SK-N-DZ (cell line): ENCODE results near the gene KPNA6.
"Not testable (repeated sequence)": the region's sequence is repeated elsewhere in the genome, so short reads cannot be mapped to it uniquely, and the experiment has no call there.

Experiments used
- DNase-seq: peaks from one replicate; pipeline ENCODE4 v3.0.0-alpha.2; 2015; ENCODE audit warnings: low spot score

Gene KPNA6

DNA sequence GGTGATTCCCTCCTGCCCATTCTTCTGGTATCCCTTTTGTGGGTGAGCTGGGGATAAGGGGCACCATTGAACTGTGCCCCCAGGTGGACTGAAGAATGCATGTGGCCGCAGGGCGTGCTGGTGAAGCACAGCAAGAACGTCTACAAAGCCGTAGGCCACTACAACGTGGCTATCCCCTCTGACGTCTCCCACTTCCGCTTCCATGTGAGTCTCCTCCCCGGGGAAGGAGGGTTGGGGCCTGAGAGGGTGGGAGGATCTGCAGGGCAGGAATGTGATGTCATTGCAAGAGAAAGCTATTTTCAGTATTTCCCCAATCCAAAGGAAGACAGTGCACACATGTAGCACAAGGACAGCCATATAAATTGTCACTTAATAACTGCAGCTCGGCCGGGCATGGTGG is 7.5 kb upstream of the KPNA6 start:
- no peak for DNase-seq

DNA sequence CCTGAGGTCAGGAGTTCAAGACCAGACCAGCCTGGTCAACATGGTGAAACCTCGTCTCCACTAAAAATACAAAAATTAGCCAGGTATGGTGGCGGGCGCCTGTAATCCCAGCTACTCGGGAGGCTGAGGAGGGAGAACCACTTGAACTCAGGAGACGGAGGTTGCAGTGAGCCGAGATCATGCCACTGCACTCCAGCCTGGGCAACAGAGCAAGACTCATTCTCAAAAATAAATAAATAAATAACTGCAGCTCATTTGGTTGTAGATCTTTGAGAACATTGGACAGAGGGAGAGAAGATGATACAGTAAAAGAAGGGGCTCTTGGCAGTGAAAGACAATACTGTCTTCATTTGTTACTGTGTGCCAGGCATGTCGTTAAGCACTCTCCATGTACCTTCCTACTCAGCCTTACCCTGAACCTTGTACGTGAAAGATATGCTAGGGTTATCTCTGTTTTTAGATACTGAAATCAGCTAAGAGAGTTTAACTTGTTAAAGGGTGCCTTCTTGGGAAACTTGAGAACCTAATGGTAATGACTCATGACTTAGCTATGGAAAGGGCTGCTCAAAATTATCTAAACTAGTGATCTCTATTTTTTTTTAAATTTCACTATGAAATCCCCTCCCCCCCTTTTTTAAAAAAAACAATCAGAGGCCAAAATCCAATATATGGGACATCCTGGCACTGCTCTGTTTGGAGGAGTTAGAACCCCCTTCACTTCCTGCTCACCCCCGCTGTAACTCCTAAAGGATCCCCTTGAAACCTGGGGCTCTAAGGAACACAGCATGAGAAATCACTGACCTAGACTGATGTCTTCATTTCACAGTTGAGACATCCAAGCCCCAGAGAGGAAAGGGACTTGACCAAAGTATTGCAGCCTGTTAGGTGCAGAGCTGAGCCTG is 6.8 kb upstream of the KPNA6 start:
- no peak for DNase-seq

DNA sequence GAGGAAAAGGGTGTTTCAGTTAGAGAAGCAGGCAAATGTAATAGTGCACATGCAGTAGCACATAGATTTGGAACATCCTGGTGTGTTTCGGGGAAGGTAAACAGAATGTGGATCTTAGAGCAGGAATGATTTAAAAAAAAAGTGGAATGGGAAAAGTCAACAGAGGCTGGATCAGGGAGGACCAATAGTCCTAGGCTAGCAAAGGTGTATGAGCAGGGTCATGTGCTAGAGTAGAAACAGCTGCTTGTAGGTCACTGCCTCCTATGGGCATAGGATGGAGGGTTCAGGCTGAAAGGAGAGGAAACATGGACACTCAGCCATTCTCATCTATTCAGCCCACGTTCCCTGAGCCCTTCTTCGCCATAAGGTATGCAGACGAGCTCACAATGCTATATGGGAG is 3.7 kb upstream of the KPNA6 start:
- no peak for DNase-seq

DNA sequence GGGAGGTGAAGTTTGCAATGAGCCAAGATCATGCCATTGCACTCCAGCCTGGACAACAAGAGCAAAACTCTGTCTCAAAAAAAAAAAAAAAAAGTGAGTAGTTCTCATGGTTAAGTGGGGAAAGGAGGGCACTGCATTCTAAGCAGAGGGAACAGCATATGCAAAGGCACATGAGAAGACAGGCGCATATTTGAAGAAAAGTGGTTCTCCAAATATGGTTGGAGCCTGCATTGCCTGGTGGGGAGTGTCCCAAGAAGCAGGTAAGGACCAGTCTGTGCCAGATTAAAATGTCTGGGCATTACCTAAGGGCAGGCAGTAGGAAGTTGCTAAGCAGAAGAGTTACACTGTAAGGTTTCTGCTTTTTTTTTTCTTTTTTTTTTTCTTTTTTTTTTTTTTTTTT is 2.5 kb upstream of the KPNA6 start:
- DNase-seq, result no peak

DNA sequence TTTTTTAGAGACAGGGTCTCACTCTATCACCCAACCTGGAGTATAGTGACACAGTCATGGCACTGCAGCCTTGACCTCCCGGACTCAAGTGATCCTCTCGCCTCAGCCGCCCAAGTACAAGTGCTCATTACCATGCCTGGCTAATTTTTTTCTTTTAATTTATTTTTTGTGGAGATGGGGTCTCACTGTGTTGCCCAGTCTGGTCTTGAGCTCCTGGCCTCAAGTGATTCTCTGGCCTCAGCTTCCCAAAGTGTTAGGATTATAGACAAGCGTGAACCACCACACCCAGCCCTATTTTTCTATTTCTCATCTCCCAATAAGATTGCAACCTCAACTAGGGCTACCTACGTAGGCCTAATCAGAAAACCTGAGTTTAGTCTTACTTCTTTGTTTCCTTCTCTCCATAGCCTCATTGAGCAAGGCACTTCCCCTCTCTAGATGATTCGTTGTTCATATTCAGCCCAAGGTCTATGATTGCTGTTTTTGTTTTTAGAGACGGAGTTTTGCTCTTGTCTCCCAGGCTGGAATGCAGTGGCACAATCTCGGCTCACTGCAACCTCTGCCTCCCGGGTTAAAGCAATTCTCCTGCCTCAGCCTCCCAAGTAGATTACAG is 1.1 kb upstream of the KPNA6 start:
- DNase-seq, result no peak

DNA sequence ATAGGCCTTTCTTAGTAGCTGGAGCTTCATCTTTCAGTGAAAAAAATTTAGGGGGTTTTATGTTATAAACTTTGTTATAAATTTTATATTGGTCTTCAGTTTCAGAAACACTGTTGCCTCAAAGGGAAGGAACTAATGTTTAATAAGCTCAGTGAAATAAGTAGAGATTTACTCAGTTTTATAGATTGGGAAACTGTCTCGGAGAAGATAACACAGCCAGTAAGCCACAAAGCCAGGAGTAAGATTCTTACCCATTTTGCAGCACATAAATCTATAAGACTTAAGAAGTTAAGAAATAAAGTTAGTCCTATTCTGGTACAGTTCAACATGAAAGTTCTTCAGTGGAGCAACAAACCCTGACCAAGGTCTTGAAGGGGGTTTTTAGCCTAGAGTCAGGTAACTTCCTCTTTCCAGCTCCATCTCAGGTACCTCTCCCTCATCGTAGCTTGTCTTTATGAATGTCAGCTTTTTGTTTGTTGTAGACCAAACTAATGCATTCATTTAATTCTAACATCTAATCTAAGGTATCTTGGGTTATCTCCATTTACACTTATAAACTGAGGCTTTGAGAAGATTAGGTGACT is 3.3 kb downstream of the KPNA6 start:
- no peak for DNase-seq

DNA sequence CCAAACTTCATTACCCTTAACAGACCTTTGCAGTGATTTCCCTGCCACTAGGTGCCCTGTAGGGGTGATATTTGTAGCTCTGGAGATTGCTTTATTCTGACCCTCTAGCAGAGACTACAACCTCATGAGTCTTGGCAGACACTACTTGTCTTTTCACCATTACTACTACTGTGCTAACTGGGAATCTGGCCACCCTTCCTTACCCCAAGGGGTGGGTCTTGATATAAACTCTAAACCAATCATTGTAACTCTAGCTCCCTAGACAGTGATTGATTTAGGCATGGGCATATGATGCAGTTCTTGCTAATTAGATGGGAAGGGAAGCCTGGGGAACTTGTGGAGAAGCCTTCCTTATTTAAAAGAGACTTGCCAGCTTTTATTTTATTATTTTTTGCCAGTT is 3.9 kb downstream of the KPNA6 start:
- DNase-seq, result no peak

DNA sequence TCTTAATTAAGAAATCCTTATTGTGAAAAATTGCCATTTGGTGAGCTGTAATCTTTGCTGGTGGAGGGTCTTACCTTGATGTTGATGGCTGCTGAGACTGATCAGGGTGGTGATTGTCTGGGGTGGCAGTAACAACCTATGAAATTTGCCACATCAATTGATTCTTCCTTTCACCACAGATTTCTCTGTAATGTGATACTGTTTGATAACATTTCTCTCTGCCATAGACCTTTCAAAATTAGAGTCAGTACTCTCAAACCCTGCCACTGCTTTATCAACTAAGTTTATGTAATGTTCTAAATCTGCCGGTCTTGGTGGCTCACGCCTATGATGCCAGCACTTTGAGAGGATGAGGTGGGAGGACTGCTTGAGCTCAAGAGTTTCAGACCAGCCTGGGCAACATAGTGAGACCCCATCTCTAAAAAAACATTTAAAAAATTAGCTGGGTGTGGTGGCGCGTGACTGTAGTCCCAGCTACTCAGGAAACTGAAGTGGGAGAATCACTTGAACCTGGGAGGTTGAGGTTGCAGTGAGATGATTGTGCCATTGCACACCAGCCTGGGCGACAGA is 5.0 kb downstream of the KPNA6 start:
- no peak for DNase-seq

DNA sequence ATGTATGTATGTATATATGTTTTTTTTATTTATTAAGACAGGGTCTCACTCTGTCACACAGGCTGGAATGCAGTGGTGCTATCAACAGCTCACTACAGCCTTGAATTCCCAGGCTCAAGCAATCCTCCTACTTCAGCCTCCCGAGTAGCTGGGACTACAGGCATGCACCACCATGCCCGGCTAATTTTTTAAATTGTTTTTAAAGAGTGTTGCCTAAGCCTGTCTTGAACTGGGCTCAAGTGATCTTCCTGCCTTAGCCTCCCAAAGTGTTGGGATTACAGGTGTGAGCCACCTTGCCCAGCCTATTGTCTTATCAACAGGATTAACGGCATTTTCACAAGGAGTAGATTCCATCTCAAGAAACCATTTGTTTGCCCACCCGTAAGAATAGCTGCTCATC is 5.6 kb downstream of the KPNA6 start:
- not testable (repeated sequence) for DNase-seq

DNA sequence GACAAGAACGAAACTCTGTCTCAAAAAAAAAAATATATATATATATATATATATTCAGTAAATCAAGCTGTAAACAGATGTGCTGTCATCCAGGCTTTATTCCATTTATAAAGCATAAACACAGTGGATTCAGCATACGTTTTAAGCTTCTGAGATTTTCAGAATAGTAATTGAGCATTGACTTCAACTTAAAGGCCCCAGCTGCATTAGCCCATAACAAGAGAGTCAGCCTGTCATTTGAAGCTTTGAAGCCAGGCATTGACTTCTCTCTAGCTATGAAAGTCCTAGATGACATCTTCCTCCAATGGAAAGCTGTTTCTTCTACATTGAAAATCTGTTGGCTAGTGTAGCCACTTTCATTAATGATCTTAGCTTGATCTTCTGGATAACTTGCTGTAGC is 6.6 kb downstream of the KPNA6 start:
- no peak for DNase-seq

DNA sequence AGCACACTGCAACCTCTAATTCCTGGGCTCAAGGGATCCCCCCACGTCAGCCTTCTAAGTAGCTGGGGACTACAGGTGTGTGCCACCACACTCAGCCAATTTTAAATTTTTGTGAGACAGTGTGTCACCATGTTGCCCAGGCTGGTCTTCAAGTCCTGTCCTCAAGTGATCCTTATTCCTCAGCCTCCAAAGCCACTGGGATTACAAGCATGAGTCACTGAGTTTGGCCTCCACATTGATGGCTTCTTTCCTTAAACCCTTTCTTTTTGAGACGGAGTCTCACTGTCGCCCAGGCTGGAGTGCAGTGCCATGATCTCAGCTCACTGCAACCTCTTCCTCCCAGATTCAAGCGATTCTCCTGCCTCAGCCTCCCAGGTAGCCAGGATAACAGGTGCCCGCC is 7.6 kb downstream of the KPNA6 start:
- no peak for DNase-seq

DNA sequence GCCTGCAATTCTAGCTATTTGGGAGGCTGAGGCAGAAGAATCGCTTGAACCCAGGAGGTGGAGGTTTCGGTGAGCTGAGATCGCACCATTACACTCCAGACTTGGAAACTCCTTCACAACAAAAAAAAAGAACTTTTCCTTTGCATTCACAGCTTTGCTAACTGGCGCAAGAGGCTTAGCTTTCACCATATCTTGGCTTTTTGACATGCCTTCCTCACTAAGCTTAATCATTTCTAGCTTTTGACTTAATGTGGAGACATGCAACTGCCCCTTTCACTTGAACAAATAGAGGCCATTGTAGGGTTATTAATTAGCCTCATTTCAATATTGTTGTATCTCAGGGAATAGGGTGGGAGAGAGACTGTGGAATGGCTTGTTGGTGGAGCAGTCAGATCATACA is 8.7 kb downstream of the KPNA6 start:
- no peak for DNase-seq

DNA sequence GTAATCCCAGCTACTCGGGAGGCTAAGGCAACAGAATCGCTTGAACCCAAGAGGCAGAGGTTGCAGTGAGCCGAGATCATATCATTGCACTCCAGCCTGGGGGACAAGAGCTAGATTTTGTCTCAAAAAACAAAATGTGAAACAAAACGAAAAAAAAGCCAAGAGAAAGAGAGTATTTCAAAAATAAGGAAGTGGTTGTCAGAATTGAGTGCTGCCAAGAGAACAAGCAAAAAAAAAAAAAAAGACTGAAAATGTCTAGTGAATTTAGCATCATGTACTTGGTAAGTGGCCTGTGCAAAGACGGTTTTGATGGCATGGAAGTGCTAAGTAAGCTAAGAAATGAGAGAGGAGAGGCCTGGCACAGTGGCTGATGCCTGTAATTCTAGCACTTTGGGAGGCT is 14.3 kb downstream of the KPNA6 start:
- no peak for DNase-seq

DNA sequence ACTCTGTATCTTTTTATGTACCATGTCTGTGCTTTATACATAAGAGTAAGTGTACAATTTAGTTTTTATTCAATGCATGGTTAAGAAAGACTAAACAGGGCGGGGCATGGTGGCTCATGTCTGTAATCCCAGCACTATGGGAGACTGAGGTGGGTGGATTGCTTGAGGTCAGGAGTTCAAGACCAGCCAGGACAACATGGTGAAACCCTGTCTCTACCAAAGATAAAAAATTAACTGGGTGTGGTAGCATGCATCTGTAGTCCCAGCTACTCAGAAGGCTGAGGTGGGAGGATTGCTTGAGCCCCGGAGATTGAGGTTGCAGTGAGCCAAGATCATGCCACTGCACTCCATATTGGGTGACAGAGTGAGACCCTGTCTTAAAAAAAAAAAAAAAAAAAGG is 15.5 kb downstream of the KPNA6 start:
- not testable (repeated sequence) for DNase-seq

DNA sequence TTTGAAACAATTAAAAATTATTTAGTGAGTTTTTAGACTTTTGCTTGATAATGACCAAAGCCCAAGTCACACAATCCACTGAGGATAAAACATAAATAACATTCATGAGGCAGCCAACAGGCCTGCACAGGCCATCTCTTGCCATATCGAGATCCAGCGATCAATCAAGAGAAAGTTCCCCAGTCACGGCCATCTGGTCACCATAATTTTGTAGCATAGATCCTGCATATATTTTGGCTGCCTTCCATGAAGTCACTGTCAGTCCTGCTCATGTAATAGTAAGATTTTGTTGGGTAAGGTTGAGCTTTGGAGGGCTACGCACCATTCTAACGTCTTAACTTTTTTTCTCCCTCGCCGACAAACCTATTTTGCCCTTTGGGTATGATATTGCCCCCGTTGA is 17.5 kb downstream of the KPNA6 start:
- DNase-seq, result no peak

DNA sequence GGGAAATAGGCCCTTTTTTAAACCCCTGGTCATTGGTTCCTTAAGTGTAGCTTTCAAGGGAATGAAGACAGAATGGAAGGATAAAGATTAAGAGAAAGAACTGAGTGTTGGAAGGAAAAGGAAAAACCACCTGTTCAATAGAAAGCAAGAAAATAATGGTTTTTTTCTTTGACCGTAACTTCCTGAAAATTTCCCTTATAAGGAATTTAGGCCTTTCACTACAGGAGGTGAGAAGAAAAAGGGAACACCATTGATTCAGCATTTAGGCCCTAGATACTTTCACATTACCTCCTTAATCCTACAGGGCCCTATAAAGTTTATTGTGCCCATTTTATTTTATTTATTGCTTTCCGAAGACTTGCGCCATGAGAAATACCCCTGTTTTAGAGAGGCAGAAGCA is 18.9 kb downstream of the KPNA6 start:
- DNase-seq, result no peak

DNA sequence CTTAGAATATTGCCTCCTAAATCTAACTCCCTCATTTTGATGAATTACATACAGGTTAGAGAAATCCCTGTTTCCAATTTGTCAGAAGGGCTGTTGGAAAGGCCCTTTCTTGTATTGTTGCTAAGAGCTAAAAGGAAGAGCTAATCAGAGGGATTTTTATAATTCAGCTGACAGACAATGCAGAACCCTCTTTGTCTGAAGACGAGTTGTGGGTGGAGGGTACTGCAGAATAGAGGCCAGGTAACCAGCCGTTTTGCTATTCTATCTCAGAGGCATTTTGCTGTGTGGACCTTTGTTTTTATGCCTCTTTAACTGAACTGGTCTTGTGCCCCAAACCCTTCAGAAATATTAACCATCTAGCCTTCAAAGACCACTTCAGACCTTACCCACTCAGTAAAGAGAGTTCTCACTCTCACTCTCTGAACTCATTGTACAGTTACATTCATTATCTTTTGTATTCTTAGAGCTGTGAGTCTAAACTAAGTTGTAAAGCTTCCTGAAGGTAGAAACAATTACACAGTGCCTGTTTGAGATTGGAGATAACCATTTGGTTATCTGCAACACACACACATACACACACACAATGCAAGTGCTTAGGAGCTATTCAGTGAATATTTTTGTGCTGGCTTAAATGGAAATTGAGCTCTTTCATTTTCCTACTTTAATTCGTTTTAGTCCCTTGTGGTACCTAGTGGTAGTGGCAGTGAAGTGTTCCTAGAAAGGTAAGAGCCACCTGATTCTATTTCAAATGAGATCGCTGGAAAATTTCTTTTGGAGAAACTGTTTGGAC is 19.7 kb downstream of the KPNA6 start:
- no peak for DNase-seq

DNA sequence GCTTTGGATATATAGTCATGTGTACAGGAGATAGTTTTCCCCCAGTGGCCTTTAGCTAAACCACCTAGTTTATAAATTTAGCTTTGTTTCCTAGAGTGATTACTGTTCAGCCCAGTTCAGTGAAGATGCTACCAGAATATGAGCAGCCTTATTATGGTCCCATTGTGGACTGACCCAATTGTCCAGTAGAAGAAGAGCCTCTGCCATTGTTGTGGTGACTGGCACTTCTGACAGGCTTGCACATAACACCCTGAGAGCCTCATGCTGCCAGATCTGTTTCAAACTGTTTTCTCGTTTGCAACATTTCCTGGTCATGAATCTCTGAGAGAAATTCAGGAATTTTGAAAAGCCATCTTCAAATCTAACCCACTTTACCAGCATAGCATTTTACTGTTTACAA is 20.6 kb downstream of the KPNA6 start:
- DNase-seq, result no peak

DNA sequence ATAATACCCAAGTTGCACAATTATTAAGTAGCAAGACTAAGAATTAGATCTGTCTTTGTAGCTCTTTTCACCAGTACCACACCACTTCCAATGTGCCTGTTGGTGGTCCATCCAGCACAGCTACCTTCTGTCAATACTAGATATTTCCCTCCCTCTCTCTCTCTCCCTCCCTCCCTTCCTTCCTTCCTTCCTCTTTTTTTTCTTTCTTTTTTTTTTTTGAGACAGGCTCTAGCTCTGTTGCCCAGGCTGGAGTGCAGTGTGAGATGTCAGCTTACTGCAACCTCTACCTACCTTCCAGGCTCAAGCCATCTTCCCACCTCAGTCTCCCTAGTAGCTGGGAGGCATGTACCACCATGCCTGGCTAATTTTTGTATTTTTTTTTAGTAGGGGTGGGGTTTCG is 21.1 kb downstream of the KPNA6 start:
- no peak for DNase-seq

DNA sequence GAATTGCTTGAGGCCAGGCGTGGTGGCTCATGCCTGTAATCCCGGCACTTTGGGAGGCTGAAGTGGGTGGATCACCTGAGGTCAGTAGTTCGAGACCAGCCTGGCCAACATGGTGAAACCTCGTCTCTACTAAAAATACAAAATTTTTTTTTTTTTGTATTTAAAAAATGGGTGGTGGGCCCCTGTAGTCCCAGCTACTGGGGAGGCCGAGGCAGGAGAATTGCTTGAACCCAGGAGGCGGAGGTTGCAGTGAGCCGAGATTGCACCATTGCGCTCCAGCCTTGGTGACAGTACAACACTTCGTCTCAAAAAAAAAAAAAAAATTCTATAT is 26.1 kb downstream of the KPNA6 start:
- not testable (repeated sequence) for DNase-seq

DNA sequence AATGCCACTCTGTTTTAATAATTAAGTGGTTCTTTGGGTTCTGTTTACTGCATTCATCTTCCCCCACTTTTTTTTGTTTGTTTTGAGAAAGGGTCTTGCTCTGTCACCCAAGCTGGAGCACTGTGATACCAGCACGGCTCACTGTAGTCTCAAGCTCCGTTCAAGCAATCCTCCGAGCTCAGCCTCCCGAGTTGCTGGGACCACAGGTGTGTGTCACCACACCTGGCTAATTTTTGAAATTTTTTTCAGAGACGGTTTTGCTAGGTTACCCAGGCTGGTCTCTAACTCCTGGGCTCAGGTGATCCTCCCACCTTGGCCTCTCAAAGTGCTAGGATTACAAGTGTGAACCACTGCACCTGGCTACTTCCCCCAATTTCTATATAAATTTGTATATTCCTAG is 29.3 kb downstream of the KPNA6 start:
- no peak for DNase-seq

DNA sequence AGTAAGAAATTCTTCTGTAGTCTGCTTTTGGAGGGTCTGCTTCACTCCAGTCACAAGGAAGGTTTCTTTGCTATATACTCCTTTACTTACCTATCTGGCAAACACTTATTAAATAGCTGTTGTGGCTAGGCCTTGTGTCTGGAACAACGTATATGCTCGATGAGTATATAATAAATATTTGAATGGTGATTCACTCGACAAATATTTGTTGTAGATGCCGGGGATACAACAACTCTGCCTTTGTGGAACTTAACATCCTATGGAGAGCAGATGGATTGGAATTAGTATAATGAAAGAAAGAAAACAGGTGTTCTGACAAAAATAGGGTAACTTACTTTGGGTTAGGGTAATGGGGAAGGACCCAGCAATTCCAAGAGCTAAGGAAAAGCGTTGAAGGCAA is 31.1 kb downstream of the KPNA6 start:
- DNase-seq, result no peak
